Astrocyte (in vitro differentiated cells and primary cell): ENCODE measurements around the gene PLEKHG4B. TPM values are rescaled to one million over a fixed set of nuclear protein-coding genes. Genes with fewer than 3 reads are reported as not detected.

ENCODE experiments used
- DNase-seq: peaks from one replicate; pipeline ENCODE4 v3.0.0-alpha.2; 2010; ENCODE audit warnings: low read depth
- FAIRE-seq: peaks from 2 replicates; lab custom pipeline; 2011; peaks lifted over from hg19 to GRCh38; lab: Jason Lieb, UNC
- H2AFZ ChIP-seq: 2 replicates; pipeline ENCODE4 v1.6.0; 2012; ENCODE audit warnings: low read depth, low read length, inconsistent platforms
- H3K27ac ChIP-seq: 2 replicates; pipeline ENCODE4 v1.5.1; 2011; ENCODE audit warnings: low read depth, low read length, inconsistent platforms
- H3K27me3 ChIP-seq: 2 replicates; pipeline ENCODE4 v1.6.0; 2011; ENCODE audit warnings: low read length, inconsistent platforms; ENCODE audit not compliant: insufficient read depth
- H3K36me3 ChIP-seq: 2 replicates; pipeline ENCODE4 v1.5.1; 2011; ENCODE audit warnings: low read length, inconsistent platforms; ENCODE audit not compliant: insufficient read depth
- H3K4me1 ChIP-seq: 2 replicates; pipeline ENCODE4 v1.5.1; 2011; ENCODE audit warnings: low read length, inconsistent platforms; ENCODE audit not compliant: insufficient read depth
- H3K4me2 ChIP-seq: 2 replicates; pipeline ENCODE4 v1.6.0; 2012; ENCODE audit warnings: low read length, inconsistent platforms
- H3K4me3 ChIP-seq: 2 replicates; pipeline ENCODE4 v1.5.1; 2011; ENCODE audit warnings: low read depth, mild to moderate bottlenecking, low read length, inconsistent platforms; ENCODE audit not compliant: insufficient read depth
- H3K79me2 ChIP-seq: 2 replicates; pipeline ENCODE4 v1.6.0; 2012; ENCODE audit warnings: mild to moderate bottlenecking, low read length, inconsistent platforms; ENCODE audit not compliant: insufficient read depth
- H3K9ac ChIP-seq: 2 replicates; pipeline ENCODE4 v1.6.0; 2012; ENCODE audit warnings: mild to moderate bottlenecking, low read length, inconsistent platforms
- H3K9me3 ChIP-seq: 2 replicates; pipeline ENCODE4 v1.5.1; 2012; ENCODE audit warnings: low read depth, mild to moderate bottlenecking, low read length, inconsistent platforms; ENCODE audit not compliant: insufficient read depth
- H4K20me1 ChIP-seq: 2 replicates; pipeline ENCODE4 v1.6.0; 2012; ENCODE audit warnings: low read length, inconsistent platforms; ENCODE audit not compliant: insufficient read depth
- H3K27ac Mint-ChIP-seq: one replicate; pipeline ENCODE4 v1.8.0; 2021; ENCODE audit warnings: mild to moderate bottlenecking, mixed read lengths; ENCODE audit not compliant: unreplicated experiment
- H3K27me3 Mint-ChIP-seq: one replicate; pipeline ENCODE4 v1.8.0; 2021; ENCODE audit warnings: low read depth, mixed read lengths; ENCODE audit not compliant: unreplicated experiment
- H3K36me3 Mint-ChIP-seq: one replicate; pipeline ENCODE4 v1.8.0; 2021; ENCODE audit warnings: low read depth, mixed read lengths; ENCODE audit not compliant: unreplicated experiment
- H3K4me1 Mint-ChIP-seq: one replicate; pipeline ENCODE4 v1.8.0; 2021; ENCODE audit warnings: low read depth, mixed read lengths; ENCODE audit not compliant: unreplicated experiment
- H3K4me3 Mint-ChIP-seq: one replicate; pipeline ENCODE4 v1.8.0; 2021; ENCODE audit warnings: mild to moderate bottlenecking, moderate library complexity, mixed read lengths; ENCODE audit not compliant: unreplicated experiment
- H3K9me3 Mint-ChIP-seq: one replicate; pipeline ENCODE4 v1.8.0; 2021; ENCODE audit warnings: mild to moderate bottlenecking, mixed read lengths; ENCODE audit not compliant: unreplicated experiment
- CTCF ChIP-seq: IDR thresholded peaks from 2 replicates; pipeline ENCODE4 v1.5.1; 2011; ENCODE audit warnings: low read depth, mild to moderate bottlenecking, inconsistent platforms, low read length, moderate library complexity; ENCODE audit not compliant: insufficient read depth
- EZH2 ChIP-seq: IDR thresholded peaks from 2 replicates; pipeline ENCODE4 v1.6.1; 2012; ENCODE audit warnings: mild to moderate bottlenecking, low read length, inconsistent platforms; ENCODE audit not compliant: insufficient read depth
- total RNA-seq: library from RNA; stranded (reverse); gene quantifications from 2 replicates; pipeline ENCODE4 v1.2.1, GENCODE V29; 2021

Gene PLEKHG4B
- total RNA-seq, 1 donor from 2014 or later = 8.1 TPM

DNA sequence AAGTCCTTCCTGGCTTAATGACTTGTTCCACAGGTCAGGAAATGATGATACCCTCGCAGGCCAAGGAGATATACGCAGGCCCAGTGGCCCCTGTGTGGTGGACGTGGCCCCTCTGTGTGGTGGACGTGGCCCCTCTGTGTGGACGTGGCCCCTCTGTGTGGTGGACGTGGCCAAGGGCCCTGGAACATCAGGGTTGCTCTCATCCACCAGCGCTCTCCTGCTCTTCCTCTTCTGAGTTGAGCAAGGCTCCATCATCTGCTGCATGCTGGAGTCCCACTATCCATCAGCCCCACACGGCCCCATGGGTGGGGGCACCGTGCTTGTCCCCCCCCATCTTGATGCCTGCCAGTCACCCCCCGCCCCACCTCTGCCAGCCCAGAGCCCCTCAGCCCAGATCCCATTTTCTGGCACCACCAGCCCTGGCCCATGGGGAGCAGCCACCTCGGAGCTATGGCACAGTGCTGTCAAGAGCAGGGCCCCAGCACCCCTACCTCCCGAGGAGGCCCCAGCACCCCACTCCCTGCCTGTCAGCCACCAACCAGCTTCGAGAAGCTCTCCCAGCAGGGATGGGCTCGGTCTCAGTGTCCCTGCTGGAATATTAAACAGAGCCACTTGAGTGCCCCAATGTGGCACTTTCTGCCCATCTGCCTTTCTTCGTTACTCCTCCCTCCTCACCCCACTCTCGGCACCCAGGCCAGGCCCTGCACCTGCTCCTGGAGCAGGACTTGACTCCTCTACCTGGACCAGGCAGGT is 107.4 kb downstream of the PLEKHG4B start:
- Mint-ChIP-seq H3K36me3 (peaks cover 10% of the 10 kb centered on the region), H3K27ac (no peak overlapping the region), H3K27me3 (peaks cover 1% of the 10 kb centered on the region), H3K4me1 (peaks cover 11% of the 10 kb centered on the region), H3K9me3 (peaks cover 2% of the 10 kb centered on the region), H3K4me3 (no peak overlapping the region)
- H3K9me3 ChIP-seq = no peaks in the 10 kb centered on the region
- no peak overlapping the region for H3K9ac ChIP-seq
- H3K4me1 ChIP-seq = no peaks in the 10 kb centered on the region
- peaks cover 33% of the 10 kb centered on the region for H4K20me1 ChIP-seq
- no peak overlapping the region for H3K27ac ChIP-seq
- no peak overlapping the region for H3K4me3 ChIP-seq
- H3K36me3 ChIP-seq = no peaks in the 10 kb centered on the region
- DNase-seq (no peak), FAIRE-seq (no peak)
- H2AFZ ChIP-seq = no peak overlapping the region
- H3K79me2 ChIP-seq = peaks cover 6% of the 10 kb centered on the region
- no peaks in the 10 kb centered on the region for H3K27me3 ChIP-seq
- no peak for TF ChIP-seq CTCF
- H3K4me2 ChIP-seq = no peak overlapping the region

DNA sequence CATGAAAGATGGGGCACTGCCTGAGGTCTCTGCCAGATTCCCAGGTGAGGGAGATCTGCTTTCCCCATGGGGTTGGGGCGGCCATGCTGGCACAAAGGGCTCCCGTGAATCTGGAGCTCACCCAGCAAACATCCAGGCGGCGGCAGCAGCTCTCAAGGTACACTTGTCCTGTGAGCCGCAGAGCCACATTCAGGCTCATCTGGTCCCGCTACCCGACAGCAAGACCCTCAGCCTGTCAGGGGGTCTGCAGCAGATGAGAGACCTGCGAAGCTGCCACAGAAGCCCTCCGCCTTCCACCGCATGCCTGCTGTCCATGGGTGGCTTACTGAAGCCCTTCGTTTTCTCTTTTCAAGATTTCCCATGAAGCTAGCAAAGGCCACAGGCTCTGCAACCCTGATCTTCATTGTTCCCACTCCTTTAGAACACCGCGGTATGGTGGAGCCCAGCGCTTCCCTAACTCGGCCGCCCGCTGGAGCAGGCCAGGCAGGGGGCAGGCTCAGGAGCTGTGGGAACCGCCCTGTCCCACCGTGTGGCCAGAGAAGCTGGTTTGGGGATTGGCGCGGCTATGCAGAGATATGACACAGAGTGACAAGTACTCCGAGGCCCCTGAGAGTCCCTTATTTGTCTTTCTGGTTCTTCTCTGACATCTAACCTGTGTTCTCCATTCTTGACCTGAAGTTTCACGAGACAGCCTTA is 108.1 kb downstream of the PLEKHG4B start:
- H3K4me1 Mint-ChIP-seq = peaks cover 11% of the 10 kb centered on the region
- FAIRE-seq (no peak), DNase-seq (no peak)
- no peak overlapping the region for H3K9ac ChIP-seq
- H3K9me3 ChIP-seq = no peaks in the 10 kb centered on the region
- H3K79me2 ChIP-seq = peaks cover 12% of the 10 kb centered on the region
- peaks cover 10% of the 10 kb centered on the region for H3K36me3 Mint-ChIP-seq
- peaks cover 2% of the 10 kb centered on the region for H3K9me3 Mint-ChIP-seq
- no peaks in the 10 kb centered on the region for H3K36me3 ChIP-seq
- H2AFZ ChIP-seq = no peak overlapping the region
- H3K4me1 ChIP-seq = no peaks in the 10 kb centered on the region
- H4K20me1 ChIP-seq = peaks cover 40% of the 10 kb centered on the region
- H3K27me3 Mint-ChIP-seq = peaks cover 1% of the 10 kb centered on the region
- no peak overlapping the region for H3K4me3 ChIP-seq
- H3K4me2 ChIP-seq = no peak overlapping the region
- no peak for TF ChIP-seq CTCF
- no peak for TF ChIP-seq EZH2
- no peak overlapping the region for H3K4me3 Mint-ChIP-seq
- H3K27ac Mint-ChIP-seq = no peak overlapping the region
- H3K27ac ChIP-seq = no peak overlapping the region
- no peaks in the 10 kb centered on the region for H3K27me3 ChIP-seq

GRCh38 chr5:200985-201384 is 109.0 kb downstream of the PLEKHG4B start:
- H3K36me3 Mint-ChIP-seq = peaks cover 10% of the 10 kb centered on the region

More at GRCh38 chr5:200985-201384, 109.0 kb downstream of the PLEKHG4B start:
- Histone ChIP-seq H3K4me2 (no peak overlapping the region), H3K9ac (no peak overlapping the region), H2AFZ (no peak overlapping the region), H4K20me1 (peaks cover 49% of the 10 kb centered on the region), H3K27ac (no peak overlapping the region), H3K9me3 (no peaks in the 10 kb centered on the region), H3K79me2 (peaks cover 14% of the 10 kb centered on the region), H3K36me3 (no peaks in the 10 kb centered on the region), H3K4me1 (peaks cover under 1% of the 10 kb centered on the region), H3K4me3 (no peak overlapping the region), H3K27me3 (no peaks in the 10 kb centered on the region)
- Mint-ChIP-seq H3K9me3 (peaks cover 2% of the 10 kb centered on the region), H3K4me1 (peaks cover 5% of the 10 kb centered on the region), H3K4me3 (no peak overlapping the region), H3K27me3 (no peaks in the 10 kb centered on the region), H3K27ac (no peak overlapping the region)
- TF ChIP-seq EZH2 = no peak
- no peak for TF ChIP-seq CTCF
- FAIRE-seq (no peak), DNase-seq (no peak)
